GM21717 (cell line): Measurements from ENCODE around the gene XRN1.

Experiments
- ATAC-seq: cut with Tn5 transposase; IDR thresholded peaks from one replicate; pipeline ENCODE4 v1.9.1; 2021; ENCODE audit warnings: mild to moderate bottlenecking, moderate library complexity; ENCODE audit not compliant: unreplicated experiment

The XRN1 gene

DNA sequence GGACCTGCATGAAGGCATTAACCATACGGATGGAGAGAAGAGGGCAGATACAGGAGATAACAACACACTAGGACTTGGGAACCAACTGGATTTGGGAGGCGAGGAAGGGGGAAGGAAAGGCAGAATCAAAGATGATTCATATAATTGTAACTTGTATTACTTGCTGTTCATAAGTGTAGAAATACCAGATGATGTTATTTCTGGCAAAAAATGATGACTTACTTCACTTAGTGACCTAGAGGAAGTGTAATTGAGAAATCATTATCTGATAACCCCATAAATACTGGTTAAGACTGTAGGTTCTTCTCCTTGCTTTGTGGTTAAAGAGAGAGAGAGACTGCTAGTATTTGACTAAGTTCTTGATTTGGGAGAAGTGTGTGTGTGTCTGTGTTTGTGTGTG is 172.0 kb downstream of the XRN1 start:
- no peak for ATAC-seq

DNA sequence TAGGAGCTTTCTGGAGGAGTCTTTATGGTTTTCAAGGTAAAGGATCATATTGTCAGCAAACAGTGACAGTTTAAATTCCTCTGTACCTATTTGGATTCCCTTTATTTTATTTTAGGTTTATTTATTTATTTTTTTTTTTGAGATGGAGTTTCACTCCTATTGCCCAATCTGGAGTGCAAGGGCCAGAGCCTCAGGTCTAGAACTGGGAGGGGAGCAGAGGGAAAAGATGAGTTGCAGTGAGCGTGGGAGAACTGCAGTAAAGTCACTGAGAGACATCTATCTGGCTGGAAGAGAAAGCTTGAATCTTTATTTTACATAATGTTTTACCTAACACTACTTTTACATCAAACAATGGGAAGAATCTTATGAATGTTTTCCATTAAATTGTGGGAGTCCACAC is 172.9 kb downstream of the XRN1 start:
- ATAC-seq = no peak

- ATAC-seq = no peak
Measured at GRCh38 chr3:142273501-142273900, 174.3 kb downstream of the XRN1 start.

DNA sequence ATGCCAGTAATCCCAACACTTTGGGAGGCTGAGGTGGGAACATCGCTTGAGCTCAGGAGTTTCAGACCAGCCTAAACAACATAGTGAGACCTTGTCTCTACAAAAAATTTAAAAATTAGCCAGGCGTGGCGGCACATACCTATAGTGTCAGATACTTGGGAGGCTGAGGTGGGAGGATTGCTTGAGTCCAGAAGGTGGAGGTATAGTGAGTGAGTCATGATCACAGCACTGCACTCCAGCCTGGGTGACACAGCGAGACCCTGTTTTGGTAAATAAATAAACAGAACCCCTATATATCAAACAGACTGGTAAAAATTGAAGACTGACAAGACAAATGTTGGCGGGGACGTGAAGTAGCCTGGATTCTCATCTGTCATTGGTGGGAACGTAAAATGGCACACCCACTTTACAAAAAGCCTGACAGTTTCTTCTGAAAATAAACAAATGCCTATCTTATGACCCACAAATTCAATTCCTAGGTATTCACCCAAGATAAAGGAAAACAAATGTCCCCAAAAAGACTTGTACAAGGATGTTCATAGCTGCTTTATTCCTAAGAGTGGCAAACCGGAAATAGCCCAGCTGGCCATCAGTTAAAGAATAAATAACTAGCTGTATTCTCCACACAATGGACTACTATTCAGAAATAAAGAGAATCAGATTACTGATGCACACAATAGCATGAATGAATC is 175.5 kb downstream of the XRN1 start:
- no peak for ATAC-seq

GRCh38 chr3:142270407-142270806 is 177.4 kb downstream of the XRN1 start:
- ATAC-seq = no peak

DNA sequence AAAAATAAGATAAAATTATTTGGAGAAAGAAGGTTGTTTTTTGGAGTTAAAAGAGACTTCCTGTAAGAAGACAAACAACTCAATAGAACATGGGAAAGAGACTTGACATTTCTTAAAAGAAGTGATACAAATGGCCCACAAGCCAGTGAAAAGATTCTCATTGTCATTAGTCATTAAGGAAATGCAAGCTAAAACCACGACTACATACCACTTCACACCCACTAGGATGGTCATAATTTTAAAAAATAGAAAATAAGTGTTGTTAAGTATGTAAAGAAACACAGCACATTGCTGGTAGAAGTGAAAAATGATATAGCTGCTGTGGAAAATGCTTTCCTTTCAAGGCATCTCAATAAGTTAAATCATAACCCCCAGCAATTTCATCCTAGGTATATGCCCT is 178.1 kb downstream of the XRN1 start:
- ATAC-seq = no peak

DNA sequence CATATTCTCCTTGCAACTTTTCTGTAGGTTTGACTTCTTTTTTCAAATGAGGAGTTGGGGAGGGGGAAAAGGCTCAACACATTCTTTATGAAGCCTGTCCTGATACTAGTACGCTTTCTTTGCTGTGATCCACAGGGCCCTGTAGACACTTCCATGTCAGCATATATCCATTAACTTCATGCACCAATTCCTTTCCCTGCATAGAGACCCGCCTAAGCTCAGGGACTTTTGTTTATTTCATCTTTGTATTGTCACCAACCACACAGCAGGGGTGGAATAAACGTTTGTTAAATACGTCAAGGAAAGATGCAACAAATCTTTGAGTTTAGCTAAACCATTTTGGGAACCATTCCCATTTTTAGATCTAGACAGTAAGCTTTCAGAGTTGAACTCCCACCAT is 179.4 kb downstream of the XRN1 start:
- ATAC-seq = no peak

- ATAC-seq = no peak
Measured at GRCh38 chr3:142267269-142267668, 180.6 kb downstream of the XRN1 start.

DNA sequence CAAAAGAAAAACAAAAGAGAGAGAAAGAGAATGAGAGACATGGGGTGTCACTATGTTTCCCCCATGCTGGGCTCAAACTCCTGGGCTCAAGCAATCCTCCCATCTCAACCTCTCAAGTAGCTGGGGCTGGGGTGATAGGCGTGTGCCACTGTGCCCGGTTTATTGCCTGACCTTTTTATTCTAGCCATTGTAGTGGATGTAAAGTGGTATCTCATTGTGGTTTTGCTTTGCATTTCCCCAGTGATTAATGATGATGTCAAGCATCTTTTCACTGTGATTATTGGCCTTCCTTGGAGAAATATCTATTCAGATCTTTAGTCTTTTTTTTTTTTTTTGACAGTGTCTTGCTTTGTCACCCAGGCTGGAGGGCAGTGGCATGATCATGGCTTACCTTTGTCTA is 184.7 kb downstream of the XRN1 start:
- no peak for ATAC-seq

- no peak for ATAC-seq
Measured at GRCh38 chr3:142259359-142259758, 188.5 kb downstream of the XRN1 start.

DNA sequence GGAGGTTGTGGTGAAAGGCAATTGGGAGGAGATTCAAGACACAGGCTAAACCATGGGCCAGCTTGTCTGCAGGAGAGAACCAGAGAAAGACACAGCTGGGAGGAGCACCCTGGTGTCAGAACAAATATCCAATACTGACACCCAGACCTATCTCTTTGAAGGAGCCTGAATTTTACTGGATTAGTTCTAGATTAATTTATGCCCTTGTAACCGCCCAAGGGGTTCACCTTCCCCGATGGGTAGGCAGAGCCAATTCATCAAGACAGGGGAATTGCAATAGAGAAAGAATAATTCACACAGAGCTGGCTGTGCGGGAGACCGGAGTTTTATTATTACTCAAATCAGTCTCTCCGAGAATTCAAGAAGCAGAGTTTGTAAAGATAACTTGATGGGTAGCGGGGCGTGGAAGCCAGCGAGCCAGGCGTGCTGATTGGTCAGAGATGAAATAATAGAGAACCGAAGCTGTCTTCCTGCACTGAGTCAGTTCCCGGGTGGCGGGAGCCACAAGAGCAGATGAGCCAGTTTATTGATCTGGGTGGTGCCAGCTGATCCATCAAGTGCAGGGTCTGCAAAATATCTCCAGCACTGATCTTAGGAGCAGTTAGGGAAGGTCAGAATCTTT is 191.0 kb downstream of the XRN1 start:
- no peak for ATAC-seq
